ENCODE results near the gene CHST9.
"Not testable (repeated sequence)": the region's sequence is repeated elsewhere in the genome, so short reads cannot be mapped to it uniquely, and the experiment has no call there.

CHST9 gene

DNA sequence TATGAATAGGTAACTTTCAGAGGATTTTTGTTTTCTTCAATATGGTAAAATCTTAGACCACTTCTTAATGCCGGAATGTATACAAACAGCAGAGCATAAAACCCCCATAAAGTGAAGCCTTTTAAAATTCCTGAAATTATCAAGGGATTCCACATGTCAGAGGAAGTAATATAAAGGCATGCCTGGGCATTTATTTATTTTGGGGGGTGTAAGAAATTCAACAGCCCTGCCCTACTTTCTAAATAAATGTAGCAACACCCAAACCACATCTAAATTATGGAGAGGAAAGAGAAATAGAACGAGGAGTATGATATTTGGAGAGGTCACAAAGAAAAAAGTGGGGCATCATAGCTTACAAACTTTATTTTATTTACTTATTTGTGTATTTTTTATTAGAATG is 9.9 kb downstream of the CHST9 start:
- FAIRE-seq (no peak), DNase-seq (ENCODE audit: low spot score) (no peak)

GRCh38 chr18:27171993-27172392 is 13.1 kb downstream of the CHST9 start:
- no peak for FAIRE-seq
- DNase-seq (ENCODE audit: low spot score): no peak

- FAIRE-seq (no peak), DNase-seq (ENCODE audit: low spot score) (no peak)
These were observed 19.7 kb downstream of the CHST9 start for GRCh38 chr18:27165412-27165811.

- no peak for FAIRE-seq
- no peak for DNase-seq (ENCODE audit: low spot score)
These were observed 20.2 kb downstream of the CHST9 start for GRCh38 chr18:27164905-27165304.

DNA sequence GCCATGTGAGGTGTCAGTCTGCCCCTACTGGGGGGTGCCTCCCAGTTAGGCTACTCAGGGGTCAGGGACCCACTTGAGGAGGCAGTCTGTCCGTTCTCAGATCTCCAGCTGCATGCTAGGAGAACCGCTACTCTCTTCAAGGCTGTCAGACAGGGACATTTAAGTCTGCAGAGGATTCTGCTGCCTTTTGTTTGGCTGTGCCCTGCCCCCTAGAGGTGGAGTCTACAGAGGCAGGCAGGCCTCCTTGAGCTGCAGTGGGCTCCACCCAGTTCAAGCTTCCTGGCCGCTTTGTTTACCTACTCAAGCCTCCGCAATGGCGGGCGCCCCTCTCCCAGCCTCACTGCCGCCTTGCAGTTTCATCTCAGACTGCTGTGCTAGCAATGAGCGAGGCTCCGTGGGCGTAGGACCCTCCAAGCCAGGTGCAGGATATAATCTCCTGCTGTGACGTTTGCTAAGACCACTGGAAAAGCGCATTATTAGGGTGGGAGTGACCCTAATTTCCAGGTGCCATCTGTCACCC is 21.9 kb downstream of the CHST9 start:
- not testable (repeated sequence) for FAIRE-seq; DNase-seq (ENCODE audit: low spot score)

- DNase-seq (ENCODE audit: low spot score); FAIRE-seq: not testable (repeated sequence)
These were observed 35.9 kb downstream of the CHST9 start for GRCh38 chr18:27149240-27149639.

GRCh38 chr18:27144672-27145071 is 40.4 kb downstream of the CHST9 start:
- DNase-seq (ENCODE audit: low spot score) (no peak), FAIRE-seq (no peak)

DNA sequence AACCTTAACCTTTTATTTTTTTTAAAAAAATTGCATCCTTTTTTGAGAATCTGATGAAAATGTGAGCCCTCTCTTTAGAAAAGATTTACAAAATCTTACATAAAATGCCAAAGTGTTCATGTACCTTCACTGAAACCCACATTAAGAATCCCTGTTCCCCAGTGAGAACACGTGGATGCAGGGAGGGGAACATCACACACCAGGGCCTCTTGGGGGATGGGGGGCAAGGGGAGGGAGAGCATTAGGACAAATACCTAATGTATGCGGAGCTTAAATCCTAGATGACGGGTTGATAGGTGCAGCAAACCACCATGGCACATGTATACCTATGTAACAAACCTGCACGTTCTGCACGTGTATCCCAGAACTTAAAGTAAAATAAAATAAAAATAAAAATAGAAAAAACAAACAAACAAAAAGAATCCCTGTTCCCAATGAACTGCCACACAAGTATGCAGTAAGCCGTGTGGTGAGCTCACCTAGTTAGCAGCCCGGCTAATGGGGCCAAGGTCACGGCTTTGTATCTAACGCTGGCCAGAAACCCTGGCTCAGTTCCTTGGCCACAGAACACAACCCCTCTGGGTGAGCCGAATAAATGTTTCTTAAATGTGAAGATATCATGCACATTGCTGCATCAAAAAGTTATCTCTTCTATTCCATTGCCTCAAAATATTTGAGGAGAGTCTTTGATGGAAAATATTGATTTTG is 41.4 kb downstream of the CHST9 start:
- DNase-seq (ENCODE audit: low spot score) (no peak), FAIRE-seq (no peak)

DNA sequence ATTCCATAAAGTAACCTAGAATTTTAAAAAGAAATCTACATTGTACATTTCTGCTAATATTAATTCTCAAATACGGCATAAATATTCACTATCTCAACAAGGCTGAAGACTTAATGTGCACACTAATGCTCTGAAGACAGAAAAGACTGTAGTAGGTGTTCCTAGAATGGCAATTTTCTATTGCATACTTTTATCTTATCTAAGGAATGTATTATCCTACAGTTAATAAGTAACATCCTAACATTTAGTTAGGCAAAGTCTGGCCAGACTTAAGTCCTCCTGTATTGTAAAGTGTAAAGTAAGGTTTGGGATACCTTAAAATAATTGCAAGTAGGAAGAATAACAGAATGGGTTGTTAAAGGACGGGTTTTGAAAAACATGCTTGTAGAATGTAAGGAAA is 42.2 kb downstream of the CHST9 start:
- no peak for FAIRE-seq
- no peak for DNase-seq (ENCODE audit: low spot score)

DNA sequence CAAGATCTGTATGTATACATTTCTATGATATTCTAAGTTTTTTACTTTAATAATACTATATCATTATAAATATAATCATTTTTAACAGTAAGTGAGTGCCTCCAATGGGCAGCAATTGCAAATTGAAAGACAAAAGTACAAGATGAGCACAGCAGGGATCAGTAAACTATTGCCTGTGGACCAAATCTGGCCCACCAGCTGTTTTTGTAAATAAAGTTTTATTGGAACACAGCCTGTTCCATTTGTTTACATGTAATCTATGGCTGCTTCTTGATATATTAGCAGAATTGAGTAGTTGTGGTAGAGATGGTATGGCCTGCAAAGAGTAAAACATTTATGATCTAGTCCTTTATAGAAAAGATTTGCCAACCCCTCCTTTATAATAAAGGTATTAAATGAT is 43.2 kb downstream of the CHST9 start:
- DNase-seq (ENCODE audit: low spot score) (no peak), FAIRE-seq (no peak)

DNA sequence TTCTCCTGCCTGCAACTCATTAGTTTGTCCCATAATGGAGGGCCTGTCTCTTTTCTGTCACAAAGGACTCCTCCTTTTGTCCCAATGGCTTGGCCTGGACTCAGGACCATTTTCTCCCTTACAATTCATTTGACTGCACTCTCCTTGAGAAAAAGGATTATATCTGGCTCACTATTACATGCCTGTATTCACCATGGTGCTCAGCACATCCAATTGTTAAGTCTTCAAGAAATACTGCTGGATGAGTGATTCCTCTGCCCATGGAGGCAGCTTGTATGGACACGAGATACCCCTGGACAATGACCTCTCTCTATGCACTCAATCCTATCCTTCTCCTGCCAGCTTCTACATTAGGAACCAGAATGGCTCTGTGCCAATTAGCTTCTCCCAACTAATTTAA is 47.0 kb downstream of the CHST9 start:
- FAIRE-seq (no peak), DNase-seq (ENCODE audit: low spot score) (no peak)

- no peak for FAIRE-seq
- peak; percentile 63 for DNase-seq (ENCODE audit: low spot score)
These were observed 48.9 kb downstream of the CHST9 start for GRCh38 chr18:27136208-27136535.

DNA sequence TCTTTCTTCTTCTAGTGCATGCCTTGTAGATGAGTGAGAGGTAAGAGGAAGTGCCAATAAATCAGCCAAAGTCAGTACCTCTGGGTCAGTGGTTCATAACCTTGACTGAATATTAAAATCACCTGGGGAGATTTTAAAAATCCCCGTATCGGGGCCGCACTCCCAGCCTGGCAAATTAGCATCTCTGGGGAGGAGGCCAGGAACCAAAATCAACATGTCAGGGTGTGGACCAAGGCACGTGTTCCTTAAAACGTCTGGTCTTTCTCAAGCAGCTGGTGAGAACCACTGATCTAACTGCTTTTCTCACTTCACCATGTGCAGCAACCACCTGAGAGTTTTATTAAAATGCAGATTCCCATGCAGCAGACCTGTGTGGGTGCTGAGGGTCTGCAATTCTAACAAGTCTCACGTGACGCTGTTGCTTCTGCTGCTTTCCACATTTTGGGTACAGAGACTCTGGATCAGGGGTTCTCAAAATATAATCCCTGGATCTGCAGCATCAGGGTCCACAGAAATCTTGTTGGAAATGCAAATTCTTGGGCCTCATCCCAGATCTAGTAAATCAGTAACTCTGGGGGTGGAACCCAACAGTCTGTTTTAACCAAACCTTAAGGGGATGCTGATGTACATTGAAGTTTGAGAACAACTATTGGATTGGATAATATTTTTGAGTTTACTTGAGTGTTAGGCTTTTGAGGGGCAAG is 49.5 kb downstream of the CHST9 start:
- no peak for DNase-seq (ENCODE audit: low spot score)
- no peak for FAIRE-seq

GRCh38 chr18:27130065-27130630 is 55.0 kb downstream of the CHST9 start:
- FAIRE-seq: no peak
- no peak for DNase-seq (ENCODE audit: low spot score)

DNA sequence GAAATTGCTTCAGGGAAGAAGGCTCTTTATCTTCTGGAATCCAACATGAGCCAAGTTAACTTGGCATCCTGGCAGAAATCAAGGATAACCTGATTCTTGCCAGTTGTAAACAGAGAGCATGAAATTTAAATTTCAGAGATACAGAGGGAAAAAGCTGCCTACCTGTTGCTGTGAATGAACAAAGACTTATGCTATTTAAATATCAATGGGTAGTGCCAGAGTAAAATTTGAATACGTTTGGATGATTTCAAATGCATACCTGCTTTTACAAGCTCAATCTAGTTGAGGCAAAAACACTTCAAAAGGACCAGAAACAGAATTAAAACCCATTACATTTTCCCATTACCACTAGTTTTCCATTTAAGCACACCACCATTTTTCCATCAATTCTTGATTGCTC is 60.9 kb downstream of the CHST9 start:
- FAIRE-seq (no peak), DNase-seq (ENCODE audit: low spot score) (no peak)

GRCh38 chr18:27121108-27121507 is 64.0 kb downstream of the CHST9 start:
- peak; percentile 19 for DNase-seq (ENCODE audit: low spot score)
- no peak for FAIRE-seq

GRCh38 chr18:27120246-27120645 is 64.9 kb downstream of the CHST9 start:
- no peak for FAIRE-seq
- no peak for DNase-seq (ENCODE audit: low spot score)

DNA sequence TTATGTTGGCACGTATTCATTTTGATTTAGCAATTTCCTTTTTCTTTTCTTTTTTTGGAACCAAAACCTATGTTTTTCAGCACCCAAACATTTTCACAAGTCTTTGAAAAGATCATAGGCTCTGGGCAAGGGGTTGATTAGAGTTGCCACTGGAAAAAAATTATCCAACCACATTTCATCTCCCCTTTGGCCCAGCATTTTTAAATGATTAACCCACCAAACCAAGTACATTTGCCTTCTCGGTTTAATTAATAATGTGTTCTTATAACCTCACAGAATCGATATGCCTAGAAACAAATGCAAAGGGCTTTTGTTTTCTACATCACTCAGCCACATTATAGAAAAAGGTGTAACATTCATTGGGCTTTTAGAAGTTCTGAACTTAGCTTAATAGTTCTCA is 66.1 kb downstream of the CHST9 start:
- FAIRE-seq: no peak
- no peak for DNase-seq (ENCODE audit: low spot score)

DNA sequence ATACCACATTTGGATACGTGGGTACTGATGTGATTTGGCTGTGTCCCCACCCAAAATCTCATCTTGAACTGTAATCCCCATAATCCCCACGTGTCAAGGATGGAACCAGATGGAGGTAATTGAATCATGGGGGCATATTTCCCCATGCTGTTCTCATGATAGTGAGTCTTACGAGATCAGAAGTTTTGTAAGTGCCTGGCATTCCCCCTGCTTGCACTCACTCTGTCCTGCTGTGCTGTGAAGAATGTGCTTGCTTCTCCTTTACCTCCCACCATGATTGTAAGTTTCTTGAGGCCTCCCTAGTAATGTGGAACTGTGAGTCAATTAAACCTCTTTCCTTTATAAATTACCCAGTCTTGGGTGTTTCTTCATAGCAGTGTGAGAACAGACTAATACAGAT is 70.3 kb downstream of the CHST9 start:
- FAIRE-seq: no peak
- DNase-seq (ENCODE audit: low spot score): no peak

GRCh38 chr18:27113358-27113757 is 71.8 kb downstream of the CHST9 start:
- DNase-seq (ENCODE audit: low spot score) (no peak), FAIRE-seq (no peak)

DNA sequence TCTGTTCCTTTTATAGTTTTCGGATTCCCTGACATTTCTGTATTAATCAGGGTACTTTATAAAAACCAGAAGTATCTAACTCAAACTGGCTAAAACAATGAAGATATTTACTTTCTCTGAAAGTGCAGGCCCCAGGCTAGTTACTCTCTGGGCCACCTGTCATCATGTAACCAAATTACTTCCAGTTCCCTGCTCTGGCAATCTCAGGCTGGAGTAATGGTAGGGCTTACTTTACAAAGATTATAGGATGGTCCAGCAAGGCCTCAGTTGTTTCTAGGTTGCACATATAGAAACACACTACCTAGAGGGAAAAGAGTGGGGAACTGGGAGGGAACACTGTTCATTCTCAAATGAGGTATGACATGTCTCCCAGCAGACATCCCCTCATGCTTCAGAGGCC is 74.8 kb downstream of the CHST9 start:
- DNase-seq (ENCODE audit: low spot score) (no peak), FAIRE-seq (no peak)

- DNase-seq (ENCODE audit: low spot score) (no peak), FAIRE-seq (no peak)
These were observed 75.7 kb downstream of the CHST9 start for GRCh38 chr18:27109451-27109850.

DNA sequence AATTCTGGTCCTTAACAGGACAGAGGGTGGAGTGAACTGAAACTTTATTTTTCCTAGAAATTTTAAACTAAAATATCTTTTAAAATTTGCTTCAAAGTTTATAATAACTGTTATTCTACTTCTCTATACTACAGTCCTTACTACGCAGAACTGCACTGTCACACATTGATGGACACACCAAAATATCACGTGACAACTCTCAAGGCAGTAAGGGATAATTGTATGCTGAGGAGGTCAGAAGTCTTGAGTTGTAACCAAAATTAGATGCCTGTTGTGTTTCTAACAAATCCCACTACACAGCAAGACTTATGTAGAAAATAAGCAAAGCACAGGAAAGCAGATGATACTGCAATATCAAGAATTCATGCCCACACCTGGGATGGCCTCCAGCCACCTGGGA is 76.3 kb downstream of the CHST9 start:
- FAIRE-seq (no peak), DNase-seq (ENCODE audit: low spot score) (no peak)

Measured in urothelium cell line (cell line).